ENCODE data around the gene PPP2R3B. TPM values are rescaled to one million over a fixed set of nuclear protein-coding genes. Genes with fewer than 3 reads are reported as not detected.
A peak's percentile ranks its signal among the peaks of the same experiment; 100 is the strongest.

PPP2R3B gene
- total and polyA plus RNA-seq, 2 of the 13 experiments (the other 11 are each of a cell fraction or from before 2014, with no cell fraction given) = 17.0 to 21.4 TPM

GRCh38 chrX:373641-374471 is 12.9 kb downstream of the PPP2R3B start (continued):
- no peak for TF ChIP-seq ZNF142 (CRISPR knock-in tag; IDR thresholded peaks at IDR 0.05)
- TF ChIP-seq ZNF136 (CRISPR knock-in tag; IDR thresholded peaks at IDR 0.05; ENCODE audit: low read depth) = no peak
- no peak for TF ChIP-seq EHMT2 (IDR thresholded peaks at IDR 0.05; ENCODE audit: borderline replicate concordance, low read depth, low read length)
- TF ChIP-seq TARDBP (CRISPR knock-in tag; IDR thresholded peaks at IDR 0.05) = peak; percentile 47; the same call in 1 of the 2 replicates
- TF ChIP-seq ZNF335 (CRISPR knock-in tag; IDR thresholded peaks at IDR 0.05) = no peak
- no peak for TF ChIP-seq TEAD3 (CRISPR knock-in tag; optimal IDR thresholded peaks at IDR 0.05; ENCODE audit: borderline replicate concordance)
- no peak for TF ChIP-seq HNF1B (CRISPR knock-in tag; IDR thresholded peaks at IDR 0.05)
- TF ChIP-seq RXRB (CRISPR knock-in tag; IDR thresholded peaks at IDR 0.05; ENCODE audit: borderline replicate concordance) = no peak
- TF ChIP-seq PAXIP1 (CRISPR knock-in tag; conservative IDR thresholded peaks at IDR 0.05) = no peak
- TF ChIP-seq ZBTB33 (CRISPR knock-in tag; IDR thresholded peaks at IDR 0.05) = no peak
- TF ChIP-seq ZSCAN25 (CRISPR knock-in tag; IDR thresholded peaks at IDR 0.05) = no peak
- TF ChIP-seq CSRNP2 (CRISPR knock-in tag; conservative IDR thresholded peaks at IDR 0.05; ENCODE audit: low read depth) = no peak
- no peak for TF ChIP-seq ZNF878 (CRISPR knock-in tag; IDR thresholded peaks at IDR 0.05)

Measured in HepG2 (cell line).